Heart left ventricle (tissue), 16 donors: ENCODE measurements around the gene STK24. TPM values are rescaled to one million over a fixed set of nuclear protein-coding genes. Genes with fewer than 3 reads are reported as not detected.

Experiments
- ATAC-seq, 4 donors: fragments of 200-7000 bp; cut with Tn5 transposase; one replicate each; pipeline ENCODE4 v1.9.1; 2020 to 2022; ENCODE audit warnings: moderate library complexity in 4 of 4, mild to moderate bottlenecking in 3 of 4, moderate number of reproducible peaks in 1 of 4
- DNase-seq, 5 donors: peaks; one replicate each; pipeline ENCODE4 v3.0.0-alpha.2; 2020
- H3K27ac ChIP-seq, 12 donors: fragments of 200-600 bp; sonication (generic) in 4 of 12; one replicate each; pipeline versions ENCODE4 v1.5.0 to v1.8.0; 2016 to 2022; ENCODE audit warnings: mild to moderate bottlenecking in 2 of 12
- H3K27me3 ChIP-seq, 9 donors: fragments of 200-600 bp; sonication (generic) in 2 of 9; one replicate each; pipeline versions ENCODE4 v1.5.1 to v1.8.0; 2016 to 2022; ENCODE audit warnings: mild to moderate bottlenecking in 3 of 9
- H3K36me3 ChIP-seq, 9 donors: fragments of 200-600 bp; sonication (generic) in 2 of 9; one replicate each; pipeline versions ENCODE4 v1.5.0 to v1.8.0; 2018 to 2022; ENCODE audit warnings: mild to moderate bottlenecking in 2 of 9
- H3K4me1 ChIP-seq, 12 donors: fragments of 200-600 bp; sonication (generic) in 4 of 12; one replicate each; pipeline versions ENCODE4 v1.5.0 to v1.8.0; 2016 to 2022; ENCODE audit warnings: mild to moderate bottlenecking in 3 of 12
- H3K4me3 ChIP-seq, 12 donors: fragments of 200-600 bp; sonication (generic) in 4 of 12; one replicate each; pipeline versions ENCODE4 v1.5.0 to v1.8.0; 2017 to 2022; ENCODE audit warnings: mild to moderate bottlenecking in 9 of 12, moderate library complexity in 4 of 12
- H3K9me3 ChIP-seq, 12 donors: fragments of 200-600 bp; sonication (generic) in 4 of 12; one replicate each; pipeline versions ENCODE4 v1.5.0 to v1.8.0; 2016 to 2022; ENCODE audit warnings: mild to moderate bottlenecking in 1 of 12
- POLR2A ChIP-seq, 2 donors: fragments of 450-650 bp; IDR thresholded peaks; one replicate each; pipeline ENCODE4 v1.6.1; 2017; ENCODE audit warnings: antibody characterized with exemption in 2 of 2, mild to moderate bottlenecking in 2 of 2, moderate library complexity in 2 of 2
- WGBS, 4 donors: extraction: QIAGEN DNeasy Blood & Tissue Kit in 2 of 4; methylation state at CpG; one replicate each; pipeline versions ENCODE4 v1.1.5 to v1.1.7; 2013 to 2018; 5-methylcytosine and 5-hydroxymethylcytosine counted together
- intact Hi-C, 10 donors: fragments of 100-400 bp; cut with DNase I; formaldehyde crosslinking; loops; one replicate each; pipeline versions ENCODE4 v1.11.1 to v1.14.2; 2022
- polyA plus RNA-seq, 2 donors: library from polyadenylated mRNA; stranded (reverse); fragments of 200-250 nt; gene quantifications; one replicate each; pipeline ENCODE4 v1.2.3, GENCODE V29; 2013
- total RNA-seq, 9 donors: library from RNA; depleted of rRNA in 2 of 9; stranded (reverse); fragments of >200 nt in 2 of 9; fragmentation: NEBNext Ultra II Directional in 3 of 9; extraction: Animal tissue kit (Norgen Biotek cat#: 25700) in 3 of 9; gene quantifications; one replicate each; pipeline versions ENCODE4 v1.1.0 to v1.2.4, GENCODE V29; 2016 to 2023
- TF ChIP-seq, protein P1 (sequence below), 12 donors: fragments of 200-600 bp; sonication (generic) in 4 of 12; IDR thresholded peaks; one replicate each; pipeline versions ENCODE4 v1.5.0 to v1.8.0; 2018 to 2022; ENCODE audit warnings: antibody characterized with exemption in 12 of 12, mild to moderate bottlenecking in 5 of 12
- donor health status: ischemic (EF 13 %, LVEDD 7.1; RV severe dilation, severe dysfunction).
- donor health status: healthy with polysubstance abuse.
- donor health status: DM: no; HTN: yes; CAD: no.
- donor health status: DM: no; HTN: no; CAD: no.
- donor health status: ischemic (EF 25% LVEDD 6.9; RV normal size, moderate dysfunction).
- donor health status: ischemic (EF 25% LVEDD 5.7; RV mildly dilated, moderate dysfunction).
- donor health status: healthy.
- donor health status: DM: yes; HTN: yes; CAD: no.
- donor health status: ischemic (EF 35%, LVEDD 5.7; RV mildly dilated, moderate dysfunction).
- donor health status: nonischemic (EF 11% LVEDD 7.7; RV severe dilation, severe dysfunction).
- donor health status: DM: yes; HTN: yes; CAD: no.
- donor health status: PGD.
- donor health status: ischemic (EF 29% LVEDD 5.4; RV normal size, mild dysfunction).
- donor health status: nonischemic (EF 23%, LVEDD 6.1; RV moderate dilation, normal function).

The STK24 gene
- total and polyA plus RNA-seq, 11 donors: 26.6 to 82.6 (median 59.6) TPM

DNA sequence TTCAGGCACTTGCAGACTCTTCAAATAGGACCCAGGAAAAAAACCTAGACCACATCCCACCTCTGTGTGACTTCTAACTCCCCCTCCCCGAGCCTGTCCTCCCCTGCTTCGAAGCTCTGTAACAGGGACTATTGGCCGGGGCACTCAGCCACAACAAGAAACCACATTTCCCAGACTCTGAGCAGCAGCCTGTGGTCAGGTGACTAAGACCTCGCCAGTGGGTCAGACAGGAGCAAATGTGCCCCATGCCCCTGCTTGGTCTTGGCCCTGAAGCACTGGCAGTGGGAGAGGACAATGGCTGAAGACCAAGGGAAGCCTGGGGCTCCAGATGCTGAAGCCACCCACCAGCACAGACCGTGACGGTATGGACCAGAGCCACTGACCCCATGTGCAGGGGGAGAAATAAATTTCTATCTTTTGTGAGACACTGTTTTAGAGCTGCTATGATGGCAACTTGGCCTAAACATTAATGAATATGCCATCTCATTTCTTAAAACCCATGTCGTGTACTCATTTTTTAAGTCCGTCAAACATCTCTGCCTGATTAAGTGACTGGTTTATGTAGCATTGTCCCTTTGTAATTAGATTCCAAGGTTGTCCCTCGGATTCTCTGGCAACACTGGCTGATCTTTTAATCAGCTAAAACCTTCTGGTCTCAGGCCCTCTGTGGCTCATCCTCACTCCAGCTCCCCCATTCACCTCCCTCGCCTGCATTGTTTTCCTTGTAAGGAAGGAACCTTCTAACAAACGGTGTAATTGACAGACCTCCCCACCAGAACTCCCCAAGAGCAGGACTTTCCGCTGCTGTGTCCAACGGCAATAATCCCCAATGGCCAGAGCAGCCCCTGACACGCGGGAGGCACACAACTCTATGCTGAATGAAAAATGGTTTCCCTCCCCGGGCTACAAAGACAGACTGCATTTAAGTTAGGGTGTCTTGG, 98.4 kb downstream of the STK24 start:
- DNase-seq (no peak), ATAC-seq (no peak)
- no peak for TF ChIP-seq POLR2A (IDR thresholded peaks at IDR 0.05)
- TF ChIP-seq, protein P1, sequence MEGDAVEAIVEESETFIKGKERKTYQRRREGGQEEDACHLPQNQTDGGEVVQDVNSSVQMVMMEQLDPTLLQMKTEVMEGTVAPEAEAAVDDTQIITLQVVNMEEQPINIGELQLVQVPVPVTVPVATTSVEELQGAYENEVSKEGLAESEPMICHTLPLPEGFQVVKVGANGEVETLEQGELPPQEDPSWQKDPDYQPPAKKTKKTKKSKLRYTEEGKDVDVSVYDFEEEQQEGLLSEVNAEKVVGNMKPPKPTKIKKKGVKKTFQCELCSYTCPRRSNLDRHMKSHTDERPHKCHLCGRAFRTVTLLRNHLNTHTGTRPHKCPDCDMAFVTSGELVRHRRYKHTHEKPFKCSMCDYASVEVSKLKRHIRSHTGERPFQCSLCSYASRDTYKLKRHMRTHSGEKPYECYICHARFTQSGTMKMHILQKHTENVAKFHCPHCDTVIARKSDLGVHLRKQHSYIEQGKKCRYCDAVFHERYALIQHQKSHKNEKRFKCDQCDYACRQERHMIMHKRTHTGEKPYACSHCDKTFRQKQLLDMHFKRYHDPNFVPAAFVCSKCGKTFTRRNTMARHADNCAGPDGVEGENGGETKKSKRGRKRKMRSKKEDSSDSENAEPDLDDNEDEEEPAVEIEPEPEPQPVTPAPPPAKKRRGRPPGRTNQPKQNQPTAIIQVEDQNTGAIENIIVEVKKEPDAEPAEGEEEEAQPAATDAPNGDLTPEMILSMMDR (IDR thresholded peaks at IDR 0.05): no peak
- intact Hi-C loops: loop anchor here in 2 of 10 donors (5.0 to 10.0 kb wide), 2 partner anchors 99 to 176 kb away; partner anchors contain the start of gene STK24 (in 1 of the 2)
- peaks cover 0 to 24% (median 14%) of the 10 kb centered on the region in 9 donors for H3K36me3 ChIP-seq
- peaks cover 0 to 87% (median 68%) of the 10 kb centered on the region in 12 donors for H3K4me1 ChIP-seq
- no peak overlapping the region for H3K4me3 ChIP-seq
- H3K27ac ChIP-seq: peak overlapping the region in 1 of 12 donors; percentile 53
- WGBS, 4 donors: 65 to 71% (median 68%) methylated on average over 16 of the region's 16 CpGs
- no peaks in the 10 kb centered on the region for H3K27me3 ChIP-seq
- H3K9me3 ChIP-seq: no peaks in the 10 kb centered on the region

DNA sequence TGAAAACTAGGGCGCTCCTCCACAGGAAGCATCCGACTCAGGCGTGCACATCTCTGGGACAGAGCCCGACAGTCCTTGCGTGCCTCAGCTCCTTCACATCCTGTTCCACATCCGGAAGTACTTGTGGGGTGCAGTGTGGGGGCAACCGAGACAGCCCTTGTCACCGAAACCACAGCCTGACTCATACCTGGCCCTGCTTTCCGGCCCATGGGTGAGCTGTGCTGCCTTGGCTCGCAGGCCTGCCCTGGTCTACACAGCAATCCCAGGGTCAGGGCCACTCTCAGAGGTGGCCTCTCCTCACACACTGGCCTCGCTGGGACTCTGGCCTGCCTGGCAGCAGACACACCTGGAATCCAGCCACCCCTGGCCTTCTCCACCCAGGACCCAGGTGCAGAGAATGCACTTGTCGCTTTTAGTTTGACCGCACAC, 100.4 kb downstream of the STK24 start:
- peak; percentile 6 to 57 (median 45) for ATAC-seq
- intact Hi-C loops: loop anchor here in 2 of 10 donors (5.0 to 10.0 kb wide), 2 partner anchors 101 to 178 kb away; partner anchors contain the start of gene STK24 (in 1 of the 2)
- DNase-seq: peak in 3 of 5 donors; percentile 43 to 79 (median 77)
- TF ChIP-seq, protein P1 (IDR thresholded peaks at IDR 0.05): no peak
- no peak for TF ChIP-seq POLR2A (IDR thresholded peaks at IDR 0.05)
- H3K36me3 ChIP-seq: peaks cover 0 to 31% (median 22%) of the 10 kb centered on the region in 9 donors
- peak overlapping the region in 7 of 12 donors; percentile 8 to 56 (median 42) for H3K27ac ChIP-seq
- 43 to 45% (median 44%) methylated on average over 7 to 13 of the region's 13 CpGs for WGBS, 4 donors
- no peaks in the 10 kb centered on the region for H3K9me3 ChIP-seq
- H3K4me3 ChIP-seq: no peak overlapping the region
- H3K27me3 ChIP-seq: no peaks in the 10 kb centered on the region
- peaks cover 2 to 84% (median 61%) of the 10 kb centered on the region in 12 donors for H3K4me1 ChIP-seq

DNA sequence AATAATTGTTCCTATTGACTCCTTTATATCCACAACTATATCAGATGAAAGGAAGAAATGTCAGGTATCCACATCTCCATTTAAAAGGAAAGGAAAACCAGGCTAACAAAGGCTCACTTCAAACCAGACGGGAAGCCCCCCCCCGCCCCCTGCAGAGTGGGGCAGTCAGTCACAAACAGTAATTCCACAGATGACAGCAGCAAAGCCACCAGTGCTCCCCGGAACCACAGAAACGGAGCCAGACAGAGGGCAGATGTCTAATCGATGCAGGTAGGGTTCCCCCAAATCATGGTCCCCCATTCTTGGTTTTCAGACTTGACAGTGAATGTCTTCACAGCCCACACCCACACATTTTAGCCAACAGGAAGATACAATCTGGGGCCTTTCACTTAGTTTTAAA, 100.8 kb downstream of the STK24 start:
- Histone ChIP-seq H3K4me1 (peaks cover 3 to 84% (median 57%) of the 10 kb centered on the region in 12 donors), H3K27me3 (no peaks in the 10 kb centered on the region), H3K27ac (peak overlapping the region in 7 of 12 donors; percentile 8 to 56 (median 42)), H3K36me3 (peaks cover 0 to 34% (median 27%) of the 10 kb centered on the region in 9 donors), H3K9me3 (no peaks in the 10 kb centered on the region), H3K4me3 (no peak overlapping the region)
- TF ChIP-seq, protein P1 (IDR thresholded peaks at IDR 0.05): no peak
- TF ChIP-seq POLR2A (IDR thresholded peaks at IDR 0.05): no peak
- WGBS, 4 donors: 38 to 56% (median 46%) methylated on average over 4 to 5 of the region's 5 CpGs
- intact Hi-C loops: loop anchor here in 2 of 10 donors (5.0 to 10.0 kb wide), 2 partner anchors 101 to 179 kb away; partner anchors contain the start of gene STK24 (in 1 of the 2)
- DNase-seq (no peak), ATAC-seq (no peak)

DNA sequence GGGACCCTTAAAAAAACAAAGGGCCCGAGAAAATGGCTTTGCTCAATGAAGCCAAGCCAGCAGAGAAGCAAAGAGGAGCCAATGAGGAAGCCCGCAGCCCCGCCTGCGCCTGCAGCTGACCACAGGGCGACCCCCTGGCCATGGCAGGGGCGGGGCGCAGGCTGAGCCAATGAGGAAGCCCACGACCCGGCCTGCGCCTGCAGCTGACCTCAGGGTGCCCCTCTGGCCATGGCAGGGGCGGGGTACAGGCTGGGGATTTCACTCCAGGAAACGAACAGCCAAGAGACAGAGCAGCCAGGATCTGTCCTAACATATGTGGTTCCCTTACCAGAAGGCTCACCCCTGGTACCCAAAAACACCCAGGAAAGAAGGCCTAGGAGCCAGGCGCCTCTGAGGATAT, 101.4 kb downstream of the STK24 start:
- TF ChIP-seq, protein P1 (IDR thresholded peaks at IDR 0.05): no peak
- intact Hi-C loops: loop anchor here in 2 of 10 donors (5.0 to 10.0 kb wide), 2 partner anchors 102 to 179 kb away; partner anchors contain the start of gene STK24 (in 1 of the 2)
- peak in 1 of 4 donors; percentile 11 for ATAC-seq

More for the DNA sequence above, 101.4 kb downstream of the STK24 start:
- no peaks in the 10 kb centered on the region for H3K9me3 ChIP-seq
- WGBS, 4 donors: 77 to 85% (median 82%) methylated on average over 12 to 13 of the region's 13 CpGs
- H3K4me3 ChIP-seq: no peak overlapping the region
- H3K36me3 ChIP-seq: peaks cover 0 to 39% (median 33%) of the 10 kb centered on the region in 9 donors
- no peaks in the 10 kb centered on the region for H3K27me3 ChIP-seq
- no peak for DNase-seq
- peaks cover 3 to 81% (median 51%) of the 10 kb centered on the region in 12 donors for H3K4me1 ChIP-seq
- peak overlapping the region in 6 of 12 donors; percentile 4 to 56 (median 28) for H3K27ac ChIP-seq
